Measurements from ENCODE around the gene RAP1GAP2.

The RAP1GAP2 gene

DNA sequence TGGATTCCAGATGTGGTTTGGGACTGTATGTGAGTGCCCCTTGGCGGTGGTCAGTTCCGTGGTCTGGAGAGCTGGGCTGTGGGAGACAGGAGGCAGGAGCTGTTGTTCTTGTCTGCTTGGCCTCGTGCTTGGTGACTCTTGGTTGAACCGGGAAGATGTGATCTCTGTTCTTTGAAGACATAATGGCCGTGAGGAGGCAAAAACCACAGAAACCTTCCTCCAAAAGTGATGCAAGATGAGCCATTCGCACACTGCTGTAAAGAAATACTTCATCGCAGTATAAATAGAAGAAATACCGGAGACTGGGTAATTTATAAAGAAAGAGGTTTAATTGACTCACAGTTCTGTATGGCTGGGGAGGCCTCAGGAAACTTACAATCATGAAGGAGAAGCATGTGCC, 128.8 kb downstream of the RAP1GAP2 start:
- no peak overlapping the region for H3K4me3 ChIP-seq (ENCODE audit: low read length)
- DNase-seq (ENCODE audit: low read depth) = no peak
- TF ChIP-seq CTCF (conservative IDR thresholded peaks at IDR 0.05; ENCODE audit: low read length) = no peak

GRCh38 chr17:2926019-2926650, 129.9 kb downstream of the RAP1GAP2 start:
- no peak for DNase-seq (ENCODE audit: low read depth)
- no peak for TF ChIP-seq CTCF (conservative IDR thresholded peaks at IDR 0.05; ENCODE audit: low read length)
- H3K4me3 ChIP-seq (ENCODE audit: low read length) = no peak overlapping the region

DNA sequence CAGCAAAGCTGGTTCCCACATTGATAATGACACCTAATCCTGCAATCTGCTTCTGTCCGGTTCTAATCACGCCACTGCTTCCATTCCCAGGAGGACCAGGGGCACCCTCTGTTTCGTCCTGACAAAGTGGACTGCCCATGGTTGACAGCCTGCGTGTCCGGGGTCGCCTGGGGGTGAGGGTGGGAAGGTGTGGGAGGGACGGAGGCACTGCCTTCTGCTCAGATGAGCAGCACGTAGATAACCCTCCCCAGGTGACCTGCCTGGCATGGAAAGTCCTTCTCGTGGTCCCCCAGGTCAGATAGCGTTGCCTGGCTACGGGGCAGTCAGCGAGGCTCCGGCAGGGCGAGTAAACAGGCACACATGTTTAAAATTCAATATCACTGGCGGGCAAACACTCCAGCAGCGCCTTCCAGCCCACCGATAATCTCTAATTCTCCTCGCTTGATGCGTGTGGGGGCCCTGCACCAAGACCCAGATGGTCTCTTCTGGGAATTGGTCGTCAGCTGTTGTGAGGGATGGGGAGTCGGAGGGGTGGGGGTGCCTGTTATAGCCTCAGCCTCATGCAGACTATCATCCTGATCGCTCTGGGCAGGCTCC, 132.2 kb downstream of the RAP1GAP2 start:
- no peak for DNase-seq (ENCODE audit: low read depth)
- no peak for TF ChIP-seq CTCF (conservative IDR thresholded peaks at IDR 0.05; ENCODE audit: low read length)
- H3K4me3 ChIP-seq (ENCODE audit: low read length) = no peak overlapping the region

DNA sequence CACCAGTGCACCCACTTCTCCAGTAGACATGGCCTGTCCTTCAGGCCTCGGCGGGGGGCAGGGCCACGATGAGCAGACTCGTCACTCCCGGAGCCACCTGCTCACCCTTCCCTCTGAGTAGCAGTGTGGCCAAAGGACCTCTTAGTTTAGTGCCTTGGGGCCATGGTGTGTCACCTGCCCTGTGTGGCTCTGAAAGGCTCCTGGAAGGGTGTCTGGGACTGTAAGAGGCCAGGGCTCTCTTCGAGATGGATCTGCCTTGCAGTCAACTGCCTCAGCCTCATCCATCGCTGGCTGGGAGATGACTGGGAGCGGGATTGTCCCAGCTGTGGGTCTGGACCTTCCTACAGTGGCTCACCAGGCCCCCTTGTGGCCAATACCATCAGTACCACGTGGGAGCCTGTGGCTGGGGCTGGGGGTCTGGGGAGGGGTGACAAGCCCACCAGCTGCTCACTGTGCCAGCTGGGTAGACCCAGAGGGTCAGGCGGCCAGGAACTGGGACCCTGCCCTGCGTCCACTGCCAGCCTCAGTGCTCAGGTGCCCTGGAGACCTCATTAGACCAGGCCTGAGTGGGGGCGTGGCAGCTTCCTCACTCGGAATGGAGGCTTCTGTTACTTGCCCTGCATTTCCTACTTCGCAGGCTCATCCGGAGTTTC, 133.8 kb downstream of the RAP1GAP2 start:
- peak; percentile 50 for TF ChIP-seq CTCF (conservative IDR thresholded peaks at IDR 0.05; ENCODE audit: low read length)
- no peak overlapping the region for H3K4me3 ChIP-seq (ENCODE audit: low read length)
- DNase-seq (ENCODE audit: low read depth) = no peak

GRCh38 chr17:2931876-2932275, 135.6 kb downstream of the RAP1GAP2 start:
- no peak for DNase-seq (ENCODE audit: low read depth)
- TF ChIP-seq CTCF (conservative IDR thresholded peaks at IDR 0.05; ENCODE audit: low read length) = no peak
- H3K4me3 ChIP-seq (ENCODE audit: low read length) = no peak overlapping the region

- no peak for DNase-seq (ENCODE audit: low read depth)
- no peak overlapping the region for H3K4me3 ChIP-seq (ENCODE audit: low read length)
- TF ChIP-seq CTCF (conservative IDR thresholded peaks at IDR 0.05; ENCODE audit: low read length) = no peak
Observed at GRCh38 chr17:2932946-2933345, 136.7 kb downstream of the RAP1GAP2 start.

DNA sequence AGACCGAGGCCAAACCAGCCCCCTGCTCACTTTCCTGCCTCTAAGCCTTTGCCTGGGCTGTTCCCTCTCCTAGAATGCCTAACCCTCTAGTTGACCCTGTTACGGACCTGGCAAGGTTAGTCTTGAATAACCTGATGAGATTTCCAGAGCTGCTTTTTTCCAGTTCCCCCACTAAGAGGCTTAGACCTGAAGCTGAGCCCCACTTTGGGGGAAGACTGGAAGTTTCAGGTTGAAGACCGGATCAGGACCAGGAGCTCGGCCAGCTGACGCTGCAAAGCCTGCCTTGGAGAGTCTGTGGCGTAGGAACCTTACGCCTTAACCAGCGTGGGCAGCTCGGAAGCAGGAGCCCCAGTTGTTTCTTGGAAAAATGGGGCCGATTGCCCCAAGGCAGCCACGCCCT, 137.4 kb downstream of the RAP1GAP2 start:
- DNase-seq (ENCODE audit: low read depth) = no peak
- no peak for TF ChIP-seq CTCF (conservative IDR thresholded peaks at IDR 0.05; ENCODE audit: low read length)
- no peak overlapping the region for H3K4me3 ChIP-seq (ENCODE audit: low read length)

Data from AG10803 (cell line).